GM12878 (cell line): ENCODE results near the gene LRRIQ1. TPM values are rescaled to one million over a fixed set of nuclear protein-coding genes. Genes with fewer than 3 reads are reported as not detected.

Experiments
- ATAC-seq: fragments of 200-7000 bp; cut with Tn5 transposase; 3 replicates; pipeline ENCODE4 v1.9.1; 2020; ENCODE audit warnings: mild to moderate bottlenecking, moderate library complexity
- BruUV-seq: library from RNA; stranded (reverse); fragments of 400-500 nt; replicated peaks from 2 replicates; lab custom pipeline; 2021; lab: Mats Ljungman, UMichigan
- CTCF ChIA-PET: fragments of 300-600 bp; sonication (Branson Sonifier 250); formaldehyde crosslinking; extraction: SDS; loops from one replicate; lab custom pipeline; 2021; ENCODE audit warnings: inconsistent platforms; lab: Yijun Ruan, JAX
- POLR2A ChIA-PET: fragments of 350-600 bp; formaldehyde crosslinking; extraction: SDS; loops from one replicate; lab custom pipeline; 2021; ENCODE audit warnings: inconsistent platforms; lab: Charles Lee
- RAD21 ChIA-PET: fragments of 300-600 bp; sonication (Branson Sonifier 250); formaldehyde crosslinking; loops from one replicate; lab custom pipeline; 2023; ENCODE audit warnings: antibody characterized with exemption; ENCODE audit not compliant: unreplicated experiment; lab: Charles Lee
- SMC1A ChIA-PET: fragments of 300-600 bp; sonication (Branson Sonifier 250); formaldehyde crosslinking; loops from one replicate; lab custom pipeline; 2023; ENCODE audit not compliant: unreplicated experiment, uncharacterized antibody; lab: Charles Lee
- DNase-seq: peaks from one replicate; pipeline ENCODE4 v3.0.0-alpha.2; 2011; ENCODE audit warnings: low read depth, low spot score
- FAIRE-seq: peaks from 3 replicates; lab custom pipeline; 2011; peaks lifted over from hg19 to GRCh38; lab: Jason Lieb, UNC
- H2AFZ ChIP-seq: 2 replicates; pipeline ENCODE4 v1.6.0; 2011; ENCODE audit warnings: low read depth, low read length, control low read depth; ENCODE audit not compliant: control insufficient read depth
- H3K27ac ChIP-seq: 2 replicates; pipeline ENCODE4 v1.5.1; 2011; ENCODE audit warnings: control low read depth; ENCODE audit not compliant: control insufficient read depth, insufficient read depth
- H3K27me3 ChIP-seq, 2 experiments: replicated peaks in 1 of 2; 2 replicates each; pipeline versions ENCODE4 v1.6.0 to v1.6.1; 2011; ENCODE audit warnings: low read length in 1 of 2; ENCODE audit not compliant: control insufficient read depth in 2 of 2, insufficient read depth in 2 of 2
- H3K36me3 ChIP-seq, 2 experiments: 2 replicates each; pipeline ENCODE4 v1.5.1; 2011; ENCODE audit warnings: low read length in 1 of 2; ENCODE audit not compliant: control insufficient read depth in 2 of 2, insufficient read depth in 2 of 2
- H3K4me1 ChIP-seq: 2 replicates; pipeline ENCODE4 v1.6.1; 2011; ENCODE audit warnings: mild to moderate bottlenecking, low read length, moderate library complexity, mixed read lengths; ENCODE audit not compliant: control insufficient read depth, insufficient read depth
- H3K4me2 ChIP-seq: 2 replicates; pipeline ENCODE4 v1.6.0; 2011; ENCODE audit warnings: control low read depth; ENCODE audit not compliant: control insufficient read depth, insufficient read depth
- H3K4me3 ChIP-seq: fragments of 200-600 bp; sonication (generic); 2 replicates; pipeline ENCODE4 v1.5.1; 2016
- H3K79me2 ChIP-seq: 2 replicates; pipeline ENCODE4 v1.6.0; 2011; ENCODE audit warnings: low read length; ENCODE audit not compliant: control insufficient read depth, insufficient read depth
- H3K9ac ChIP-seq: 2 replicates; pipeline ENCODE4 v1.8.0; 2011; ENCODE audit warnings: low read length, control low read depth, mixed read lengths; ENCODE audit not compliant: control insufficient read depth, insufficient read depth
- H3K9me3 ChIP-seq: replicated peaks from 3 replicates; pipeline ENCODE4 v1.5.1; 2011; ENCODE audit warnings: mild to moderate bottlenecking, low read length; ENCODE audit not compliant: control insufficient read depth, insufficient read depth
- H4K20me1 ChIP-seq: 2 replicates; pipeline ENCODE4 v1.6.0; 2011; ENCODE audit not compliant: control insufficient read depth, insufficient read depth
- BMI1 ChIP-seq: fragments of 450-650 bp; IDR thresholded peaks from 2 replicates; pipeline ENCODE4 v1.6.1; 2016; ENCODE audit warnings: mild to moderate bottlenecking, moderate library complexity, borderline replicate concordance
- CBX5 ChIP-seq: sonication (generic); IDR thresholded peaks from 2 replicates; pipeline ENCODE4 v1.6.1; 2016; ENCODE audit warnings: low read depth, moderate library complexity, mild to moderate bottlenecking, inconsistent platforms
- CEBPB ChIP-seq, 2 experiments: fragments of 150-350 bp in 1 of 2; IDR thresholded peaks; 2 replicates each; pipeline ENCODE4 v1.6.1; 2012 to 2014; ENCODE audit warnings: low read depth in 2 of 2, low read length in 2 of 2, borderline replicate concordance in 1 of 2, inconsistent platforms in 1 of 2
- HCFC1 ChIP-seq: fragments of 150-350 bp; IDR thresholded peaks from 2 replicates; pipeline ENCODE4 v1.6.1; 2014; ENCODE audit warnings: low read length
- IRF4 ChIP-seq: IDR thresholded peaks from 2 replicates; pipeline ENCODE4 v1.6.1; 2011; ENCODE audit warnings: low read depth, low read length
- KLF5 ChIP-seq: fragments of 450-650 bp; IDR thresholded peaks from 2 replicates; pipeline ENCODE4 v1.6.1; 2014; ENCODE audit warnings: mild to moderate bottlenecking; ENCODE audit not compliant: partially characterized antibody
- NFYB ChIP-seq: IDR thresholded peaks from 2 replicates; pipeline ENCODE4 v1.6.1; 2011; ENCODE audit warnings: low read depth, mild to moderate bottlenecking, low read length, improper control_type of control experiment, moderate library complexity; ENCODE audit not compliant: insufficient read depth
- NR2C2 ChIP-seq: IDR thresholded peaks from 2 replicates; pipeline ENCODE4 v1.6.1; 2011; ENCODE audit warnings: borderline replicate concordance, low read depth; ENCODE audit not compliant: control insufficient read depth, insufficient read length
- NR2F1 ChIP-seq: fragments of 450-650 bp; conservative IDR thresholded peaks from 2 replicates; pipeline ENCODE4 v1.6.1; 2017; ENCODE audit warnings: mild to moderate bottlenecking
- POLR2AphosphoS5 ChIP-seq: IDR thresholded peaks from 2 replicates; pipeline ENCODE4 v1.6.1; 2011; ENCODE audit warnings: mild to moderate bottlenecking, low read length, inconsistent platforms
- RAD21 ChIP-seq: IDR thresholded peaks from 2 replicates; pipeline ENCODE4 v1.6.1; 2011; ENCODE audit warnings: mild to moderate bottlenecking, low read depth, low read length, moderate library complexity; ENCODE audit not compliant: insufficient read depth
- RFX5 ChIP-seq: IDR thresholded peaks from 2 replicates; pipeline ENCODE4 v1.6.1; 2011; ENCODE audit warnings: low read depth, low read length, improper control_type of control experiment
- RUNX3 ChIP-seq: IDR thresholded peaks from 2 replicates; pipeline ENCODE4 v1.6.1; 2012; ENCODE audit warnings: low read length, inconsistent platforms
- STAT1 ChIP-seq: fragments of 450-650 bp; conservative IDR thresholded peaks from 2 replicates; pipeline ENCODE4 v1.6.1; 2014; ENCODE audit warnings: antibody characterized with exemption, mild to moderate bottlenecking
- TAF1 ChIP-seq: IDR thresholded peaks from 2 replicates; pipeline ENCODE4 v1.6.1; 2011; ENCODE audit warnings: mild to moderate bottlenecking, low read depth, low read length, borderline replicate concordance
- WRNIP1 ChIP-seq: IDR thresholded peaks from 2 replicates; pipeline ENCODE4 v1.6.1; 2011; ENCODE audit warnings: low read depth, low read length, improper control_type of control experiment, borderline replicate concordance
- WGBS: methylation state at CpG from one replicate; pipeline ENCODE4 v1.1.6; 2016; ENCODE audit warnings: low lambda C conversion rate; ENCODE audit not compliant: insufficient replicate concordance, insufficient coverage; ENCODE audit errors: missing lambda C conversion rate; 5-methylcytosine and 5-hydroxymethylcytosine counted together
- in situ Hi-C: fragments of 300-500 bp; cut with MboI; formaldehyde crosslinking; loops from 9 replicates; pipeline ENCODE4 v1.14.3; 2018; ENCODE audit warnings: mixed read lengths
- intact Hi-C: fragments of 100-400 bp; cut with micrococcal nuclease; formaldehyde crosslinking; loops from one replicate; pipeline ENCODE4 v1.14.2; 2022; ENCODE audit not compliant: unreplicated experiment
- polyA plus RNA-seq, 11 experiments: library from polyadenylated mRNA; depleted of rRNA in 4 of 11; unstranded in 6 of 11; stranded (reverse) in 5 of 11; fragments of >200 nt; fragmentation: Nextera tagmentation in 4 of 11; fragmentation: Illumina TruSeq in 1 of 11; extraction: Ambion mirVana in 4 of 11; extraction: Trizol in 1 of 11; gene quantifications; 1 replicate in 1 of 11; 2 replicates in 10 of 11; pipeline versions ENCODE4 v1.2.1 to v1.2.3, GENCODE V29; 2011 to 2016; ENCODE audit warnings: inconsistent platforms in 2 of 11, missing spikeins in 2 of 11, low read depth in 1 of 11
- total RNA-seq, 4 experiments: library from RNA; depleted of rRNA in 3 of 4; stranded (reverse); fragments of >200 nt in 3 of 4; fragmentation: Illumina TruSeq in 1 of 4; extraction: Trizol in 1 of 4; gene quantifications; 2 replicates each; pipeline versions ENCODE4 v1.2.1 to v1.2.3, GENCODE V29; 2013 to 2021
- TF ChIP-seq, protein P1 (sequence below): fragments of 450-650 bp; IDR thresholded peaks from 2 replicates; pipeline ENCODE4 v1.6.1; 2017; ENCODE audit warnings: borderline replicate concordance
- TF ChIP-seq, protein P2 (sequence below): IDR thresholded peaks from 2 replicates; pipeline ENCODE4 v1.6.1; 2012; ENCODE audit warnings: low read depth, low read length, improper control_type of control experiment
- TF ChIP-seq, protein P3 (sequence below): IDR thresholded peaks from 2 replicates; pipeline ENCODE4 v1.6.1; 2011; ENCODE audit warnings: borderline replicate concordance, low read depth, mild to moderate bottlenecking, moderate library complexity, low read length; ENCODE audit not compliant: insufficient read depth, poor library complexity, severe bottlenecking

Gene LRRIQ1
- total and polyA plus RNA-seq, 10 of the 15 experiments (the other 5 are each of a cell fraction or from before 2014, with no cell fraction given): 0.14 to 0.45 (median 0.37) TPM; not detected in 4

DNA sequence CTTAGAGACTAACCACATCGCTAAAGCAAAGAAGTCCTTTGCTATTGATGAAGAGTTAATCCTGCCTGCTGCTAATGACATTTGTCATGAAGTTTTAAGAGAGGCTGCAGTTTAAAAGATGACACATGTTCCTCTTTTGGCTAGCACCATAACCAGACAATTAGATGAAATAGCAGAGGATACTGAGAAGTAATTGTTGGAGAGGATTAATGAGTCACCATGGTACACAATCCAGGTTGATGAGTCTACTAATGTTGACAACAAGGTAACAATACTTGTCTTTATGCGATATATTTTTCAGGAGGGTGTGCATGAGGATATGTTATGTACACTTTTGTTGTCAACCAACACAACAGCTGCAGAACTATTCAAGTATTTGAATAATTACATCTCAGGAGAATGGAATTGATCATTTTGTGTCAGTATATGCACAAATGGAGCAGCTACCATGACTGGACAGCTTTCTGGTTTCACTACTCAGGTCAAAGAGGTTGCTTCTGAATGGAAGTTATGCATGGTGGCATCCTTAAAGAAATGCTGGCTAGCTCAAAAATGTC lies 56.7 kb downstream of the LRRIQ1 start:
- TF ChIP-seq WRNIP1: no peak
- TF ChIP-seq, protein P1, sequence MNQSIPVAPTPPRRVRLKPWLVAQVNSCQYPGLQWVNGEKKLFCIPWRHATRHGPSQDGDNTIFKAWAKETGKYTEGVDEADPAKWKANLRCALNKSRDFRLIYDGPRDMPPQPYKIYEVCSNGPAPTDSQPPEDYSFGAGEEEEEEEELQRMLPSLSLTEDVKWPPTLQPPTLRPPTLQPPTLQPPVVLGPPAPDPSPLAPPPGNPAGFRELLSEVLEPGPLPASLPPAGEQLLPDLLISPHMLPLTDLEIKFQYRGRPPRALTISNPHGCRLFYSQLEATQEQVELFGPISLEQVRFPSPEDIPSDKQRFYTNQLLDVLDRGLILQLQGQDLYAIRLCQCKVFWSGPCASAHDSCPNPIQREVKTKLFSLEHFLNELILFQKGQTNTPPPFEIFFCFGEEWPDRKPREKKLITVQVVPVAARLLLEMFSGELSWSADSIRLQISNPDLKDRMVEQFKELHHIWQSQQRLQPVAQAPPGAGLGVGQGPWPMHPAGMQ: no peak
- no peak for TF ChIP-seq RUNX3
- TF ChIP-seq KLF5: no peak
- TF ChIP-seq IRF4: no peak
- TF ChIP-seq POLR2AphosphoS5: no peak
- no peak for TF ChIP-seq NR2F1
- no peak for TF ChIP-seq CEBPB (IDR thresholded peaks at IDR 0.05; ENCODE audit: borderline replicate concordance in 1 of 2, low read depth in 2 of 2, low read length in 2 of 2)
- TF ChIP-seq STAT1: no peak
- TF ChIP-seq, protein P2, sequence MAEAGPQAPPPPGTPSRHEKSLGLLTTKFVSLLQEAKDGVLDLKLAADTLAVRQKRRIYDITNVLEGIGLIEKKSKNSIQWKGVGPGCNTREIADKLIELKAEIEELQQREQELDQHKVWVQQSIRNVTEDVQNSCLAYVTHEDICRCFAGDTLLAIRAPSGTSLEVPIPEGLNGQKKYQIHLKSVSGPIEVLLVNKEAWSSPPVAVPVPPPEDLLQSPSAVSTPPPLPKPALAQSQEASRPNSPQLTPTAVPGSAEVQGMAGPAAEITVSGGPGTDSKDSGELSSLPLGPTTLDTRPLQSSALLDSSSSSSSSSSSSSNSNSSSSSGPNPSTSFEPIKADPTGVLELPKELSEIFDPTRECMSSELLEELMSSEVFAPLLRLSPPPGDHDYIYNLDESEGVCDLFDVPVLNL: no peak
- no peak for TF ChIP-seq NR2C2
- TF ChIP-seq RAD21: no peak
- no peak for TF ChIP-seq TAF1
- TF ChIP-seq CBX5: no peak
- no peak for TF ChIP-seq BMI1
- TF ChIP-seq, protein P3, sequence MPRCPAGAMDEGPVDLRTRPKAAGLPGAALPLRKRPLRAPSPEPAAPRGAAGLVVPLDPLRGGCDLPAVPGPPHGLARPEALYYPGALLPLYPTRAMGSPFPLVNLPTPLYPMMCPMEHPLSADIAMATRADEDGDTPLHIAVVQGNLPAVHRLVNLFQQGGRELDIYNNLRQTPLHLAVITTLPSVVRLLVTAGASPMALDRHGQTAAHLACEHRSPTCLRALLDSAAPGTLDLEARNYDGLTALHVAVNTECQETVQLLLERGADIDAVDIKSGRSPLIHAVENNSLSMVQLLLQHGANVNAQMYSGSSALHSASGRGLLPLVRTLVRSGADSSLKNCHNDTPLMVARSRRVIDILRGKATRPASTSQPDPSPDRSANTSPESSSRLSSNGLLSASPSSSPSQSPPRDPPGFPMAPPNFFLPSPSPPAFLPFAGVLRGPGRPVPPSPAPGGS: no peak
- TF ChIP-seq HCFC1: no peak
- no peak for TF ChIP-seq NFYB
- TF ChIP-seq RFX5: no peak
- TF ChIP-seq, all 136 proteins: peak for 0
- Histone ChIP-seq H4K20me1 (no peaks in the 10 kb centered on the region), H3K9me3 (no peaks in the 10 kb centered on the region), H3K27me3 (no peaks in the 10 kb centered on the region), H3K79me2 (no peaks in the 10 kb centered on the region), H3K9ac (no peak overlapping the region), H2AFZ (no peak overlapping the region), H3K27ac (no peak overlapping the region), H3K4me3 (no peak overlapping the region), H3K4me1 (no peaks in the 10 kb centered on the region), H3K4me2 (no peak overlapping the region), H3K36me3 (no peaks in the 10 kb centered on the region)
- no TSS peak for BruUV-seq
- ATAC-seq: no peak
- RAD21 ChIA-PET: no interaction called here
- WGBS: 0% methylated on average over 2 of the region's 2 CpGs
- in situ Hi-C loops (no loop called here), intact Hi-C loops (no loop called here)
- SMC1A ChIA-PET: no interaction called here
- POLR2A ChIA-PET: no interaction called here
- no peak for FAIRE-seq
- no peak for DNase-seq
- CTCF ChIA-PET: no interaction called here
